HG02870 (cell line): Measurements from ENCODE around the gene USP20.
"Not testable (repeated sequence)": the region's sequence is repeated elsewhere in the genome, so short reads cannot be mapped to it uniquely, and the experiment has no call there.

Source experiments
- ATAC-seq: cut with Tn5 transposase; IDR thresholded peaks from one replicate; pipeline ENCODE4 v1.9.1; 2021; ENCODE audit warnings: mild to moderate bottlenecking, moderate library complexity; ENCODE audit not compliant: unreplicated experiment

The USP20 gene

DNA sequence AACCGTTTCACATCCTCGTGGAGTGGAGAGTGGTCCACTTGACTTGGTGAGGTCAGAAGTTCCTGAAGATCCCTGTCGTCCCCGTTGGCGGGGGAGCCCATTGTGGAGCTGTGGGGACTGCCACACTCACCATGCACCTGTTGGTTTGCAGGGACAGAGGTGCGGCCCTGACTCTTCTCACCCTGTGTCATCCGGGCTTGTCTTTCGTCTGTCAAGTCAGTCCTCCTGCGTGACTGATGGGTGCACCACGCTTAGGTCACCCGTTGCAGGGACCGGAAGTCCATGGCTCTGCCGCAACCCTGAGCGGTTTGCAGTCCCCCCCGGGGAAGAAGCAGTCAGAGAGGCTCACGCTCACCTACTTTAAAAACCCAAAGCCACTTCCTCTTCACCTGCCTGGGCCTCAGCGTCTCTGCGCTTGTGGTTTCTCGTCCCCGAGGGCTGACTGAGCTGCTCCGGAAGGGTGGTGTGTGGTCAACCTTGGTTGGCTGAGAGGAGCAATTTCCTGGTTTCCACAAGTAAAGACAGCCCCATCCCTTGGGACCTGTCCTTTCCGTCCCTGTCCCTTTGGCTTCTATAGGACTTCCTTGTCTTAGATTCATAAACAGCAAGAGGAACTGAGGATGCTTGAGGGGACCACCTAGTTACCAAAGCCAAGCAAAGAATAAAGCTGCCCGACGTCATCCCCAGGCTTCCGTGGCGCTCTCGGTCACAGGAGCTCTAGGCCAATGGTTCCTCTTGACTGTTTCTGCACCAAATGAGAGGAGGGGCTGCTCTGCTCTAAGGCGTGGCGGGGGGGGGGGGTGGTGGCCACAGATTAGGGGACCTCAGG is 53.2 kb downstream of the USP20 start:
- peak; percentile 49 for ATAC-seq

DNA sequence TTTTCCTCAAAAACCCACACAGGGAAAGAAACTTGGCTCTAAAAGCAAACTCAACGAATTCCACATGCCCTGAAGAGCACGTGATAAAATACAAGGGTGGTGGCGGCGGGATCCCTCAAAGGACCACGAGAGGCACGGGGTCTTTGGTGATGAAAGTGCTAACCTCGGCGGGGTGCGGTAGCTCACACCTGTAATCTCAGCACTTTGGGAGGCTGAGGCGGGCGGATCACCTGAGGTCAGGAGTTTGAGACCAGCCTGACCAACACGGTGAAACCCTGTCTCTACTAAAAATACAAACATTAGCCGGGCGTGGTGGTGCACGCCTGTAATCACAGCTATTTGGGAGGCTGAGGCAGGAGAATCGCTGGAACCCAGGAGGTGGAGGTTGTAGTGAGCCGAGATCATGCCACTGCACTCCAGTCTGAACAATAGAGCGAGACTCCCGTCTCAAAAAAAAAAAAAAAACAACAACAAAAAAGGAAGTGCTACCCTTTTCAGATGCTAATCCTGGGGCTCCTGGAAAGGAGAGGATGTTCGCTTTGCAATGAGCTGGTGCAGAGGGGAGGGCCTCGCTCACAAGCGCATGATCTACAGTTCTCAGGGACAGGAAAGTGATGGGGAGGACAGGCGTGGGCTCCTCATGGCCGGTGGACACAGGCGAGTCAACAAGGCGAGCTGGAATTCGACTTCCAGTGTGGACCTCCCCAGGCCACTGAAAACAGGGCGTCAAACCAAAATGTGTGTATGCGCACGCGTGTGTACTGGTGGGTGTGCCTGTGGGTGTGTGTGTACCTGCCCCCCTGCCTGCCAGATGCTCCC is 54.1 kb downstream of the USP20 start:
- ATAC-seq, result no peak

DNA sequence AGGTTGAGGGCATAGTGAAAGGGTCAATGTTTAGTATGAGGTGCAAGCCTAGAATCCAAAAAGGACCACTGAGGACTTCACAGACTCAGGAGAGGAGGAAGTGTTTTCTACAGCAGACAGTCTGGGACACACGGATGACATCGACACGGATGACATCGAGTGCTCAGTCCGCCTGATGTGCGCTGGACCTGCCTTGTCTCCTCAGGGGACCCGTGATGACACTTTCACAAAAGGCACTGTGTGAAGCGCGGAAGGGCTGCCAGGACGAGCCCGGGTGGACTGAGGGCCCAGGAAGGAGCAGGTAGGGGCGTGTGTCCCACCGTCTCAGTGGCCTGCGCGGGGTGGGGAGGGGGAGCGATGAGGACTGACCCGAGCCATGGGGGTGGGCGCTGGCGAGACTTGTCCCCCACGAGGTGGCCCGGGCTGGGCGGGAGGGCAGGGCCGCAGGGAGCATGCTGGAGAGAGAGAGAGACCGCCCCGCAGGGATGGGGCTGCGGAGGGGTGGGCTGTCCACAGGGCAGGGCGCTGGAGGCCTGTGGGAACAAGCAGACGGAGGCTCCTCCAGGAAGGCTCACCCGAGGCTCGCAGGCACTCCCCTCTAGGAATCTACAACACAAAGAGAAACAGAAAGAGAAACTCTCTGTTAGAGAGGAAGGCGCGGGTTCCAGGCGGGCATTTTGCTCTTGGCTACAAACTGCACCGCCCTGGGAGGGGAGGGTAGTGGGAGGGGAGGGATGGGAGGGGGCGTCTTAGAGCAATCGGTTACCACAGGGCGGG is 54.9 kb downstream of the USP20 start:
- no peak for ATAC-seq

DNA sequence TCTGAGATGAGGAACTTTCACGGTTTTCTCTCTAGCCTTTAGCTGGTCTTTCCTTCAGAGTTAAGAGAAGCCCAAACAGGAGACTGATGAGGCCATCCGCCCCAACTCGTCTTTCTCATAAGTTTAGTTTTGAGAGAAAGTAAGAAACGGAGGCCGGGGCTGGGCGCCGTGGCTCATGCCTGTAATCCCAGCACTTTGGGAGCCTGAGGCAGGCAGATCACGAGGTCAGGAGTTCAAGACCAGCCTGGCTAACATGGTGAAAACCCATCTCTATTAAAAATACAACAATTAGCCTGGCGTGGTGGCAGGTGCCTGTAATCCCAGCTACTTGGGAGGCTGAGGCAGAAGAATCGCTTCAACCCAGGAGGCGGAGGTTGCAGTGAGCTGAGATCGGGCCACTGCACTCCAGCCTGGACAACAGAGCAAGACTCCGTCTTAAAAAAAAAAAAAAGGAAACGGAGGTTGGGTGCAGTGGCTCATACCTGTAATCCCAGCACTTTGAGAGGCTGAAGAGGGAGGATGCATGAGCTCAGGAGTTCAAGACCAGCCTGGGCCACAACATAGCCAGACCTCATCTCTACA is 55.6 kb downstream of the USP20 start:
- ATAC-seq, result not testable (repeated sequence)

DNA sequence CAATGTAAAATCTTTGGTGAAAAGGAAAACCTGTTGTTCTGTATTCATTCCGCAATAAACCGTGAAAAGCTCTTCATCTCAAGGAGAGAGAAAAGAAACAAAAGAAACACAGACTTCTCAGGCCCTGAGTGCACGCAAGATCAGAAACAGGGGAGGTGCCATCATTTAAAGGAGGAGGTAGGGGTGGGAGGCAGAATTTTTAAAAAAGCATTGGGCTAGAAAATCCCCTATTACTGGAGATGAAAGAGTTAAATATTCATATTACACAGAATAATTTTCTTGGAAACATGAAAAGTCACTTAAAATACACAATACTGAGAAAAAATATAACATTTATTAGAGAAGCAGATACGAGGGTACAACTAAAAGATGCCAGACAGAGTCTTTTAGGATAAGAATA is 56.3 kb downstream of the USP20 start:
- no peak for ATAC-seq

DNA sequence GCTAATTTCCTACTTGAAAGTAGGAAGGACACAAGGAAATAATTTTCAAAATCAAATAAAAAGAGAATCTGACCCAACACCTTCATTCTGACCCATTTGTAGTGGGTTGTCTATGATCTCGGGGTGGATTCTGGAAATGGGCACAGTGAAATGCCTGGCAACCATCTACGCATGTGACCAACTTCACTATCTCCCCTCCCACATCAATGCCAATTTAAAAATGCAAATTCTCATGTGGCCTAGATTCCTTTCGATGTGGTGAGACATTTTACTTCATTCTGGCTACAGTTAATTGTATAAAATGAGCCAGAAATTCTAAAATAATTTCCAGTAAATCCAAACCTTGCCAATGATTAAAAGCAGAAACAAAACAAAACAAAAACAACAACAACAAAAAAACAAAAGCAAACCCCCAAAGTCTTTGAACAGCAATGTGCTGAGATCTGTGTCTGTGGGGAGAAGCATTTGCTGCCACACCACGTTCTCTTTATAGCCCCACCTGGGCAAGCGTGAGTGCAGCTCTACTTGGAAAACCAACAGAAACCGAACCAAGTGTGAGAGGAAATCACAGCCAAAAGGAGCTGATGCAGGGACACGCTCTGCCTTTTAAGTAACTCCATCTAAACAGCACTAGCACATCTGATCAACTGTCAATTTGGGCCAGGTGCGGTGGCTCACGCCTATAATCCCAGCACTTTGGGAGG is 59.0 kb downstream of the USP20 start:
- ATAC-seq, result no peak

DNA sequence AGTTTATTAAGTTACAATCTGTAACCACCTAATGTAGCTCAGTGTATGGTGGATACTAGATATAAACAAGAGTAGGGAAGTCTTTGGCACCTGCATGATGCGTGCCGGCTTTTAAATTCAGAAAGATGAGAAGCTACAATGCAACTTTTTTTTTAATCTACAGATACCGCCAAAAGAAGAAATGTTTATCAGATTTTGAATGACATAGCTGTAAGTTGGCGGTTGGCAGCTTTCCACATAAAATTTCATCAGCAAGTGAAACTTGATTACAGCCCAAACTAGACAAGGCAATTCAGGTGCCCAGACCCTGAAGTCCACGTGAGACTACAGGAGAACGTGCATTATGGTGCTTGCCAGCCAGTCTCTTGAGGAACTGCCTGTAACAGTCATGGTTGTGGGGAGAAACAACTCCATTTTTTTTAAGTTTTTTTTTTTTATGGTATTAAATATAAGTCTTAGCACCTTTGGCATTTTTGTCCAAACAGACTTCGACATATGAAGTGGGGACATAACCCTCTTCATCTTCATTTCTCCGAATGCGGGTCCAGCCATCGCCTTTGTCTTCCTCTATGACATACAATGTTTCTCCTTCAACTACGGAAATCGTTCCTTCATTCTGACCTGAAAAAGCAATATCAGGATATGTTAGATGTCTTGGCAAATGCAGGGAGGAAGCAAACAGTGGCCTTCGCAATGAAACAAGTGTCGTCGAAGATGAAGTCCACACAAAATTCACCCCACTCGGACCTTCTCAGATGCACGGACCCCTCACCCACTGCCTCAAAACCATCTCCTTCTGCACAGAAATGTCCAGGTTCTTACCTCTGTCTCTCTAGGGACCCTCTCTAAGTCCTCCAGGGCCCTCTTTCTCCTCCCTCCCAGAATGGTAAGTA is 60.4 kb downstream of the USP20 start:
- no peak for ATAC-seq

DNA sequence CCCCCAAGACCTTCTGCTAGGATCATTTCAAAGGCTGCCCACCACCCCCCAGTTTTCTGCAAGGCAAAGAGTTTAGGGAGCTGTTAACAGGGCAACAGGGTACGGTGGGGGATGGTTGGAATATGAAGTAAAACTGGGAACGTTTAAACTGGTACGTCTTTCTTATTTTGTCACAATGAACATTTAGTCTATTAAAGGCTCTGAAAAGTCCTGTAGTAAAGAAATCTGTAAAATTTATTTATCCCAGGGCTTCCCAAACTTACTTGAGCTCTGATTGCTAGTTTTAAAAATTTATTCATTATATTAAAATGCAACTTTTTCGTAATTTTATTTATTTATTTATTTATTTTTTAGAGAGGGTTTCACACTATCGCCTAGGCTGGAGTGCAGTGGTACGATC is 62.0 kb downstream of the USP20 start:
- ATAC-seq, result no peak

DNA sequence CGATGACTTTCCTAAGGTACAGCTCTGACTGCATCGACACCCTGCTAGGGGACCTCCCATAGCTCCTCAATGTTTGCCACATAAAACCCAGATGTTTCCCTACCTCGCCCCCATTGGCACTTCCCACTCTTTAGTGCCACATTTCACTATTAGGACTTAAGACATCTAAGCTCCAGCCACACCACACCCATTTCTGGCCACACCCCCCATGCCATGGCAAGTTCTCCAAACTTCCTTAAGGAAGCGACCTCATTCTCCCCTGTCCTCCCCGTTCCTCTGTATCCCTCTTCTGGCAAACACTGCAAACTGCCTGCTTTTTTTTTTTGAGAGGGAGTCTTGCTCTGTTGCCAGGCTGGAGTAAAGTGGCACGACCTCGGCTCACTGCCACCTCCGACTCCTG is 62.9 kb downstream of the USP20 start:
- ATAC-seq, result no peak

DNA sequence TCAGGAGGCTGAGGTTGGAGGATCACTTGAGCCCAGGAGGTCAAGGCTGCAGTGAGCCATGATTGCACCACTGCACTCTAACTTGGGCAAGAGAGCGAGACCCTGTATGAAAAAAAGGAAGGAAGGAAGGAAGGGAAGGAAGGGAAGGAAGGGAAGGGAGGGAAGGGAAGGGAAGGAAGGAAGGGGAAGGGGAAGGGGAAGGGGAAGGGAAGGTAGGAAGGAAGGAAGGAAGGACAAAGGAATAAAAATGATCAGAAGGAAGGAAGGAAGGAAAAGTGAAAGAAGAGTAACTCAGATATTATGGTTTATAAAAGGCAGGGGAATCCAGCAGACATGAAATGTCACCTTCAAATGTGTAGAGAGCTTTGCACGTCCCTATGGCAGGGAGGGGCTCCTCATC is 64.4 kb downstream of the USP20 start:
- no peak for ATAC-seq

DNA sequence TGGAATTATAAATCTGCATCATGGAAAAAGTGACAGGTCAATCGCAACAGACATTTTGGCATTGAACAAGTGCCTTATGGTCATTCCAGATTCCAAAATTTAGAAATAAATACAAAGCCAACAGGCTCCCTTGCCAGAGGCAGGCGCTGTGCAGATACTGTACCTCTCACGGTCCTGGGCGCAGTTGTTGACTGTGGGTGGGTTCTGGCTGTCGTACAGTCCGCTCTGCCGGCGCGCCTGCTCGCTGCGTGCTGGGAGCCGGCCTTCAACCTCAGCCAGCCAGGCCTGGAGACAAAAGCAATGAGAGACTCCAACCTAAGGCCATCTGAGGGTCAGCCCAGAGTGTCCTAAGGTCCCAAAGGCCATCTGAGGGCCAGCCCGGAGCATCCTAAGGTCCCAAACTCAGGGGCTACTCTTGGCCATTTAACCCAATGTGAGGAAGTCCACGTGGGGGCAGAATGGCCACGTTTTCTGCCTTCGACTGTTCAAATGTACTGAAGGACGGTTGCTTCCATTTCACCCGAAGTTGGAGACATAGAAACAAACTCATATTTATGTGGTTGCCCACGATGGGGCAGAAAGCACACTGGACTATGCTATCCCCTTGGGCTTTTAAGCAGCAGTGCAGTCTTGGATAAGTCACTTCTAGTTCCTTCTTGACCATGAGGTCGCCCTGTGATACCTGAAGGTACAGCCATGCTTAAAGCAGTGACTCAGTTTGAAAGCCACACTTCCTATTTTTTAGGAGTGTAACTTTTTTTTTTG is 65.2 kb downstream of the USP20 start:
- peak; percentile 75 for ATAC-seq

DNA sequence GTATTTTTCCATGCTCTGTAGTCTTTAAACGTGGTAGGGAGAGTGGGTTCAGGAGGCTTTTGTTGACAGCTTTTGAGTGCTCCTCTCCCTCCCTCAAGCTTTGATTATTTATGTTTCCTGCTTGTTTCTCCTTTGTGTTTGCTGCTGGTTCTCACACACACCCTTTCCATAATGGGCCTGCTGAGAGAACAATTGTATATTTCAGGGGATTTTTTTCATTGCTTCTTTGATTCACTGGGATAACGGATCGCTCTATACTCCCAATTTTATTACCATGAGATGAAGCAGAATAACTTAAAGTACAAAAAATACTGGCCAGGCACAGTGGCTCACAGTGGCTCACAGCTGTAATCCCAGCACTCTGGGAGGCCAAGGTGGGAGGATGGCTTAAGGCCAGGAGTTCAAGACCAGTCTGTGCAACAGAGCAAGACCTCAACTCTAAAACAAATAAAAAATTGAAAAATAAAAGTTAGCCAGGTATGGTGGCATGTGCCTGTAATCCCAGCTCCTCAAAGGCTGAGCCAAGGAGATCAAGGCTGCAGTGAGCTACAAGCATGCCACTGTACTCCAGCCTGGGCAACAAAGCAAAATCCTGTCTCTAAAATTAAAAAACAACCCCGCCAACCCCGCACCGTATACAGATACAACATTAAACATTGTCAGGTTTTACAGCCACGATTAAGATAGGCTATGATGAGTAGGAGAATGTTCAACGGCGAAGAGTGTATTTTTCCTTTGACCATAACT is 66.9 kb downstream of the USP20 start:
- ATAC-seq, result no peak

DNA sequence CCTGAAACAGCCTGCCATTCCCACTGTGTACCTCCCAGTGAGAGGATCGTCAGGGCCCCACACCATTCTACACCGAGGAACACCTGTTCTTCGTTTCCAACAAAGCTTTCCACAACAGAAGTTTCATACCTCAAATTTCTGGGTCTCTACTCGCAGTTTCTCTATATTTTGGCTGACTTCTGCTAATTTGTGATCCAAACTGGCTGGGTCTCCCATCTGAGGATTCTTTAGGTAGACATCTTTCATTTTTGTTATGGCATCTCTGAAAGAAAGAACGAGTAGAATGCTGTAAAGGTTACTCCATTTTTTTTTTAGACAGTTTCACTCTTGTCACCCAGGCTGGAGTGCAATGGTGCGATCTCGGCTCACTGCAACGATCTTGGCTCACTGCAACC is 67.5 kb downstream of the USP20 start:
- no peak for ATAC-seq

DNA sequence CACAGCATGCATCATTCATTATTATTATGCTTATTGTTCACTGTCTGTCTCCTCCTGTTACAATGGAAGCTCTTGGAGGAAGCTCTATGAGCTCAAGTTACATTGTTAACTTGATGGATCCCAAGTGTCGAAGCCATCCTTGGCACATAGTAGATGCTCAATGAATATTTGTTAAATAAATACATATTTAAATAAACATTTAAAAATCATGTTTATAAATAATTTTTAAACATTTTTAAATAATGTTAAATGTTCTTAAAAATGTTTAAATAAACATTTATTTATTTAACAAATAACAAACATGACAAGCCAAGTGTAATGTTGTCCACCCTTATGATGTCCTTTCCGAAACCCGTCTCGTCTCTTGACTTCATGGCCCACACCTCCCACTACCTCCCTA is 69.5 kb downstream of the USP20 start:
- ATAC-seq, result no peak

DNA sequence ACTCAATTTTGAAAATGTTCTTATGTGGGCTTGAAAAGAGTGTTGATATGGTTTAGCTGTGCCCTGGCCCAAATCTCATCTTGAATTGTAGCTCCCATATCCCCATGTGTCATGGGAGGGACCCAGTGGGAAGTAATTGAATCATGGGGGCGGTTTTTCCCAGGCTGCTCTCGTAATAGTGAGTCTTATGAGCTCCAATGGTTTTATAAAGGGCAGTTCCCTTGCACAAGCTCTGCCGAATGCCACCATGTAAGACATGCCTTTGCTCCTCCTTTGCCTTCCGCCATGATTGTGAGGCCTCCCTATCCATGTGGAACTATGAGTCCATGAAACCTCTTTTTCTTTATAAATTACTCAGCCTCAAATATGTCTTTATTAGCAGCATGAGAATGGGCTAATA is 71.0 kb downstream of the USP20 start:
- no peak for ATAC-seq

DNA sequence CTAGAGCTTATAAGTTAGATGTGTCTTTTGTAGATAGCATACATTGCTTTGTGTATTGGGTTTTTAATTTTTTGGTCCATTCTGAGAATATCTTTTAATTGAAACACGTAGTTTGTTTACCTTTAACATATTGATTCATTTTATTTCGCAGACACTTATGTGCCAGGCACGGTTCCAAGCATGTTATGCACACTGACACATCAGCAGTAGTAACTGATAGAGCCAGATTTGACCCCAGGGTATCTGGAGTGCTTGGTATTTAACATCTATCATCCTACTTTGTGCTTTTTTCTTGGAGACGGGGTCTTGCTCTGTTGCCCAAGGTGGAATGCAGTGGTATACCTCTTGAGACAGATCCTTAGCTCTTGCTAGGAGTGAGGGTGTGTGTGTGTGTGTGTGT is 71.9 kb downstream of the USP20 start:
- no peak for ATAC-seq

DNA sequence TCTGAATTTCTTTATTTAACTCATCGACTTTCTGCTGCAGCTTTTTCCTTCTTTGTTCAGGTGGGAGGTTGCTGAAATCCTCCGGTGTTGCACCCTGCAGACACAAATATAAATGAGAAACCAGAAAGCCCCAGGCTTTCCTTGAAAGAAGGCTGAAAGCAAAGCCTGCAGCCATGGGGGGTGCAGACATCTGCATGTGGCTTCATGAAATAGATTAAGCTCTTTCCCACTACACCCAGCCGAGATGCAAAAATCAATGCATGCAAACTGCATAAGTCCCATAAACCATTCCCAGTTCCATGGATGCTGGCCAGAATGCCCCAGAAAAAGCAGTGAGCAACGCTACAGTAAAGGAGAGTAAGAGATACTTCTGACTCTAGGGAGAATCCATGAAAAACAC is 73.6 kb downstream of the USP20 start:
- no peak for ATAC-seq

DNA sequence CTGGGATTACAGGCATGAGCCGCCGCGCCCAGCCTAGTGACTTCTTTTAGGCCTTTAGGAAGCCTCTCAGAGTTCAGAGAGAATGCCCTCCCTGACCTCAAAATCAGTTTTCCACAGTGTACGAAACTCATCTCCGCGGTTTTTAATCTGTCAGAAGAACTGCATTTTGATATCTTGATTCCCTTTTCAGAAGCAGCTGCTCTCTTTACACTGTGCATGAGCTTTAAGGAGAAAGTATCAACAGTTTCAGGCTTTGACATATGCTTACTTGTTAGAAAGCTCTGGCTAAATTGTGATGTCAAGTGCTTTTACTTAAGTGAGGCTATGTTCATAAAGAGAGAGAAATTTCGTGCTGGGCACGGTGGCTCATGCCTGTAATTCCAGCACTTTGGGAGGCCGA is 74.6 kb downstream of the USP20 start:
- no peak for ATAC-seq
